HepG2 (cell line): ENCODE measurements around the gene HYCC2. TPM values are rescaled to one million over a fixed set of nuclear protein-coding genes. Genes with fewer than 3 reads are reported as not detected.

ENCODE experiments used
- GFI1 ChIP-seq: sonication (generic); formaldehyde crosslinking; IDR thresholded peaks from 2 replicates; pipeline ENCODE4 v1.5.0; 2020; ENCODE audit warnings: missing genetic modification reagents, mild to moderate bottlenecking, borderline replicate concordance
- HNF4A ChIP-seq: sonication (generic); formaldehyde crosslinking; IDR thresholded peaks from 2 replicates; pipeline ENCODE4 v1.4.0; 2020; ENCODE audit warnings: missing genetic modification reagents
- HOXA3 ChIP-seq: sonication (generic); formaldehyde crosslinking; IDR thresholded peaks from 2 replicates; pipeline ENCODE4 v1.5.0; 2020; ENCODE audit warnings: missing genetic modification reagents
- KDM6A ChIP-seq: IDR thresholded peaks from 2 replicates; pipeline ENCODE4 v1.6.1; 2016; ENCODE audit warnings: low read depth
- KMT2B ChIP-seq: IDR thresholded peaks from 2 replicates; pipeline ENCODE4 v1.6.1; 2016; ENCODE audit warnings: missing genetic modification reagents, missing compliant biosample characterization
- MAFK ChIP-seq, 2 experiments: IDR thresholded peaks in 1 of 2; conservative IDR thresholded peaks in 1 of 2; 2 replicates each; pipeline ENCODE4 v1.6.1; 2011; ENCODE audit warnings: improper control_type of control experiment in 2 of 2, low read length in 2 of 2
- MEIS1 ChIP-seq: sonication (generic); formaldehyde crosslinking; IDR thresholded peaks from 2 replicates; pipeline ENCODE4 v1.9.0; 2021; ENCODE audit warnings: mild to moderate bottlenecking, missing genetic modification reagents, moderate library complexity, borderline replicate concordance
- MIER2 ChIP-seq: IDR thresholded peaks from 2 replicates; pipeline ENCODE4 v1.6.1; 2016; ENCODE audit warnings: missing biosample characterization, missing genetic modification reagents
- NR2F2 ChIP-seq: IDR thresholded peaks from 2 replicates; pipeline ENCODE4 v1.6.1; 2012; ENCODE audit warnings: low read depth, inconsistent platforms, borderline replicate concordance
- SMAD3 ChIP-seq: sonication (generic); formaldehyde crosslinking; IDR thresholded peaks from 2 replicates; pipeline ENCODE4 v1.4.0; 2020; ENCODE audit warnings: missing genetic modification reagents
- SOX13 ChIP-seq, 3 experiments: fragments of 450-650 bp in 1 of 3; sonication (generic) in 1 of 3; formaldehyde crosslinking in 1 of 3; IDR thresholded peaks in 2 of 3; conservative IDR thresholded peaks in 1 of 3; 2 replicates each; pipeline versions ENCODE4 v1.5.0 to v1.6.1; 2016 to 2020; ENCODE audit warnings: antibody characterized with exemption in 1 of 3, mild to moderate bottlenecking in 1 of 3, missing compliant biosample characterization in 1 of 3, missing genetic modification reagents in 1 of 3, moderate library complexity in 1 of 3
- SOX5 ChIP-seq: IDR thresholded peaks from 2 replicates; pipeline ENCODE4 v1.6.1; 2016; ENCODE audit warnings: borderline replicate concordance
- TARDBP ChIP-seq: sonication (generic); formaldehyde crosslinking; IDR thresholded peaks from 2 replicates; pipeline ENCODE4 v1.8.0; 2022; ENCODE audit warnings: mild to moderate bottlenecking, missing genetic modification reagents
- TBX3 ChIP-seq: fragments of 450-650 bp; IDR thresholded peaks from 2 replicates; pipeline ENCODE4 v1.6.1; 2017; ENCODE audit warnings: antibody characterized with exemption, mild to moderate bottlenecking, inconsistent platforms, borderline replicate concordance
- TCF7L2 ChIP-seq: IDR thresholded peaks from 2 replicates; pipeline ENCODE4 v1.6.1; 2011; ENCODE audit warnings: mild to moderate bottlenecking, low read depth, low read length, moderate library complexity
- ZMYM4 ChIP-seq: sonication (generic); formaldehyde crosslinking; IDR thresholded peaks from 2 replicates; pipeline ENCODE4 v1.8.1; 2023; ENCODE audit warnings: mild to moderate bottlenecking, missing genetic modification reagents
- ZNF121 ChIP-seq: sonication (generic); formaldehyde crosslinking; IDR thresholded peaks from 2 replicates; pipeline ENCODE4 v1.5.0; 2020; ENCODE audit warnings: mild to moderate bottlenecking, missing genetic modification reagents
- ZNF124 ChIP-seq: sonication (generic); formaldehyde crosslinking; IDR thresholded peaks from 2 replicates; pipeline ENCODE4 v1.4.0; 2020; ENCODE audit warnings: missing genetic modification reagents
- ZNF24 ChIP-seq: fragments of 450-650 bp; IDR thresholded peaks from 2 replicates; pipeline ENCODE4 v1.6.1; 2017; ENCODE audit warnings: antibody characterized with exemption, mild to moderate bottlenecking
- ZNF33B ChIP-seq: sonication (generic); formaldehyde crosslinking; IDR thresholded peaks from 2 replicates; pipeline ENCODE4 v1.5.1; 2020; ENCODE audit warnings: mild to moderate bottlenecking, missing genetic modification reagents
- ZNF713 ChIP-seq: sonication (generic); formaldehyde crosslinking; IDR thresholded peaks from 2 replicates; pipeline ENCODE4 v1.4.0; 2020; ENCODE audit warnings: mild to moderate bottlenecking, missing genetic modification reagents
- ZNF761 ChIP-seq: sonication (generic); formaldehyde crosslinking; conservative IDR thresholded peaks from 2 replicates; pipeline ENCODE4 v1.4.0; 2020; ENCODE audit warnings: mild to moderate bottlenecking, missing genetic modification reagents
- ZSCAN25 ChIP-seq: sonication (generic); formaldehyde crosslinking; IDR thresholded peaks from 2 replicates; pipeline ENCODE4 v1.8.0; 2022; ENCODE audit warnings: mild to moderate bottlenecking, missing genetic modification reagents
- polyA plus RNA-seq, 8 experiments: library from polyadenylated mRNA; depleted of rRNA in 3 of 8; stranded (reverse) in 7 of 8; unstranded in 1 of 8; fragments of >200 nt; fragmentation: Illumina TruSeq in 4 of 8; extraction: Trizol in 4 of 8; gene quantifications; 2 replicates each; pipeline versions ENCODE4 v1.2.1 to v1.2.3, GENCODE V29; 2011 to 2016; ENCODE audit warnings: low read depth in 4 of 8, missing spikeins in 1 of 8, mixed read lengths in 1 of 8; ENCODE audit not compliant: insufficient read depth in 1 of 8
- total RNA-seq, 5 experiments: library from RNA; depleted of rRNA; stranded (reverse); fragments of >200 nt; fragmentation: Illumina TruSeq; extraction: Trizol; gene quantifications; 2 replicates each; pipeline ENCODE4 v1.2.3, GENCODE V29; 2016; ENCODE audit warnings: low read depth in 1 of 5
- TF ChIP-seq, protein P1 (sequence below): IDR thresholded peaks from 2 replicates; pipeline ENCODE4 v1.6.1; 2016; ENCODE audit warnings: mild to moderate bottlenecking
- TF ChIP-seq, protein P2 (sequence below): sonication (generic); formaldehyde crosslinking; IDR thresholded peaks from 2 replicates; pipeline ENCODE4 v1.4.0; 2020; ENCODE audit warnings: missing genetic modification reagents, borderline replicate concordance

Gene HYCC2
- total and polyA plus RNA-seq, 2 of the 13 experiments (the other 11 are each of a cell fraction or from before 2014, with no cell fraction given): 4.7 to 13.9 TPM

DNA sequence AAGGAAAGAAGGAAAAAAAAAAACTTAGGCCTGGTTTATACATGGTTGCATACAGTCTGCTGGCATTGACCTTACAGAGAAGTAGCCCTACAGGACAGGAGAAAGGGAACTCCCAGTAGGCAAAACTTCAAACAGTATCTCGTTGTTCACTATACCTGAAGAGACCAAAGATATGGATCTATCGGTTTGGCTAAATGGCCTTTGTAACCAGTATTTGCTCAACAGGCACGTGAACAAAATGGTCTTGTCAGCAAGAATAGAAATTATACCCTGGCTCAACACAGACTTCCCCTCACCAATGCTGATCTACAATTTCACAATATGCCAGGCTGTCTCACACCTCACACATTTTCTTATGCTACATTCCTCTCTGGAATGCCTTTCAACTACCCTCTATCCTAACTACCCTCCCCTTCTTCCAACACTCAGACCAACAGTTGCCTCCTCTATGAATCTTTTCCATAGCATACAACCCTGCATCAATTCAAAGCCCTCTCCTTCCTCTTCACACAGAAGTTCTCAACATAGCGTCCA lies 13.7 kb downstream of the HYCC2 start (continued):
- TF ChIP-seq ZNF124 (CRISPR knock-in tag) (peak; percentile 42; the same call in 1 of the 2 replicates), SOX5 (peak; percentile 99), TBX3 (peak; percentile 92), HOXA3 (CRISPR knock-in tag) (peak; percentile 70), SOX13 (IDR thresholded peaks at IDR 0.05) (peak; percentile 98), SOX13 (CRISPR knock-in tag; conservative IDR thresholded peaks at IDR 0.05 in 1 of 2, IDR thresholded peaks at IDR 0.05 in 1 of 2) (peak in 1 of 2 experiments; percentile 99; a peak in 2 of 4 replicates), MIER2 (CRISPR knock-in tag) (peak; percentile 61; the same call in 1 of the 2 replicates), GFI1 (0 out of 2 replicates have a peak, but pooled peaks have one; percentile 26), MAFK (conservative IDR thresholded peaks at IDR 0.05 in 1 of 2, IDR thresholded peaks at IDR 0.05 in 1 of 2; ENCODE audit: low read length in 2 of 2) (peak; percentile 99 to 100), ZNF761 (CRISPR knock-in tag) (peak; percentile 54; the same call in 1 of the 2 replicates), ZNF713 (CRISPR knock-in tag) (no peak), ZMYM4 (CRISPR knock-in tag) (peak; percentile 90), TCF7L2 (peak; percentile 95), MEIS1 (peak; percentile 50; the same call in 1 of the 2 replicates), HNF4A (CRISPR knock-in tag) (peak; percentile 88), ZSCAN25 (CRISPR knock-in tag) (0 out of 2 replicates have a peak, but pooled peaks have one; percentile 14), NR2F2 (peak; percentile 63; the same call in 1 of the 2 replicates), ZNF24 (0 out of 2 replicates have a peak, but pooled peaks have one; percentile 7), KDM6A (CRISPR knock-in tag) (0 out of 2 replicates have a peak, but pooled peaks have one; percentile 33), SMAD3 (peak; percentile 91), ZNF121 (CRISPR knock-in tag) (0 out of 2 replicates have a peak, but pooled peaks have one; percentile 26), TARDBP (CRISPR knock-in tag) (0 out of 2 replicates have a peak, but pooled peaks have one; percentile 58), ZNF33B (CRISPR knock-in tag) (no peak), KMT2B (CRISPR knock-in tag) (peak; percentile 47; the same call in 1 of the 2 replicates)
- TF ChIP-seq, protein P1, sequence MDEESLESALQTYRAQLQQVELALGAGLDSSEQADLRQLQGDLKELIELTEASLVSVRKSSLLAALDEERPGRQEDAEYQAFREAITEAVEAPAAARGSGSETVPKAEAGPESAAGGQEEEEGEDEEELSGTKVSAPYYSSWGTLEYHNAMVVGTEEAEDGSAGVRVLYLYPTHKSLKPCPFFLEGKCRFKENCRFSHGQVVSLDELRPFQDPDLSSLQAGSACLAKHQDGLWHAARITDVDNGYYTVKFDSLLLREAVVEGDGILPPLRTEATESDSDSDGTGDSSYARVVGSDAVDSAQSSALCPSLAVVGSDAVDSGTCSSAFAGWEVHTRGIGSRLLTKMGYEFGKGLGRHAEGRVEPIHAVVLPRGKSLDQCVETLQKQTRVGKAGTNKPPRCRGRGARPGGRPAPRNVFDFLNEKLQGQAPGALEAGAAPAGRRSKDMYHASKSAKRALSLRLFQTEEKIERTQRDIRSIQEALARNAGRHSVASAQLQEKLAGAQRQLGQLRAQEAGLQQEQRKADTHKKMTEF (CRISPR knock-in tag): peak; percentile 89
- TF ChIP-seq, protein P2, sequence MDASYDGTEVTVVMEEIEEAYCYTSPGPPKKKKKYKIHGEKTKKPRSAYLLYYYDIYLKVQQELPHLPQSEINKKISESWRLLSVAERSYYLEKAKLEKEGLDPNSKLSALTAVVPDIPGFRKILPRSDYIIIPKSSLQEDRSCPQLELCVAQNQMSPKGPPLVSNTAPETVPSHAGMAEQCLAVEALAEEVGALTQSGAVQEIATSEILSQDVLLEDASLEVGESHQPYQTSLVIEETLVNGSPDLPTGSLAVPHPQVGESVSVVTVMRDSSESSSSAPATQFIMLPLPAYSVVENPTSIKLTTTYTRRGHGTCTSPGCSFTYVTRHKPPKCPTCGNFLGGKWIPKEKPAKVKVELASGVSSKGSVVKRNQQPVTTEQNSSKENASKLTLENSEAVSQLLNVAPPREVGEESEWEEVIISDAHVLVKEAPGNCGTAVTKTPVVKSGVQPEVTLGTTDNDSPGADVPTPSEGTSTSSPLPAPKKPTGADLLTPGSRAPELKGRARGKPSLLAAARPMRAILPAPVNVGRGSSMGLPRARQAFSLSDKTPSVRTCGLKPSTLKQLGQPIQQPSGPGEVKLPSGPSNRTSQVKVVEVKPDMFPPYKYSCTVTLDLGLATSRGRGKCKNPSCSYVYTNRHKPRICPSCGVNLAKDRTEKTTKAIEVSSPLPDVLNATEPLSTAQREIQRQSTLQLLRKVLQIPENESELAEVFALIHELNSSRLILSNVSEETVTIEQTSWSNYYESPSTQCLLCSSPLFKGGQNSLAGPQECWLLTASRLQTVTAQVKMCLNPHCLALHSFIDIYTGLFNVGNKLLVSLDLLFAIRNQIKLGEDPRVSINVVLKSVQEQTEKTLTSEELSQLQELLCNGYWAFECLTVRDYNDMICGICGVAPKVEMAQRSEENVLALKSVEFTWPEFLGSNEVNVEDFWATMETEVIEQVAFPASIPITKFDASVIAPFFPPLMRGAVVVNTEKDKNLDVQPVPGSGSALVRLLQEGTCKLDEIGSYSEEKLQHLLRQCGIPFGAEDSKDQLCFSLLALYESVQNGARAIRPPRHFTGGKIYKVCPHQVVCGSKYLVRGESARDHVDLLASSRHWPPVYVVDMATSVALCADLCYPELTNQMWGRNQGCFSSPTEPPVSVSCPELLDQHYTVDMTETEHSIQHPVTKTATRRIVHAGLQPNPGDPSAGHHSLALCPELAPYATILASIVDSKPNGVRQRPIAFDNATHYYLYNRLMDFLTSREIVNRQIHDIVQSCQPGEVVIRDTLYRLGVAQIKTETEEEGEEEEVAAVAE: peak; percentile 34; the same call in 1 of the 2 replicates
